HG02973 (cell line): ENCODE data around the gene CDK17.
A peak's percentile ranks its signal among the peaks of the same experiment; 100 is the strongest.
"Not testable (repeated sequence)": the region's sequence is repeated elsewhere in the genome, so short reads cannot be mapped to it uniquely, and the experiment has no call there.

Experiments
- ATAC-seq: cut with Tn5 transposase; IDR thresholded peaks from one replicate; pipeline ENCODE4 v1.9.1; 2021; ENCODE audit warnings: moderate library complexity; ENCODE audit not compliant: unreplicated experiment

Gene CDK17

DNA sequence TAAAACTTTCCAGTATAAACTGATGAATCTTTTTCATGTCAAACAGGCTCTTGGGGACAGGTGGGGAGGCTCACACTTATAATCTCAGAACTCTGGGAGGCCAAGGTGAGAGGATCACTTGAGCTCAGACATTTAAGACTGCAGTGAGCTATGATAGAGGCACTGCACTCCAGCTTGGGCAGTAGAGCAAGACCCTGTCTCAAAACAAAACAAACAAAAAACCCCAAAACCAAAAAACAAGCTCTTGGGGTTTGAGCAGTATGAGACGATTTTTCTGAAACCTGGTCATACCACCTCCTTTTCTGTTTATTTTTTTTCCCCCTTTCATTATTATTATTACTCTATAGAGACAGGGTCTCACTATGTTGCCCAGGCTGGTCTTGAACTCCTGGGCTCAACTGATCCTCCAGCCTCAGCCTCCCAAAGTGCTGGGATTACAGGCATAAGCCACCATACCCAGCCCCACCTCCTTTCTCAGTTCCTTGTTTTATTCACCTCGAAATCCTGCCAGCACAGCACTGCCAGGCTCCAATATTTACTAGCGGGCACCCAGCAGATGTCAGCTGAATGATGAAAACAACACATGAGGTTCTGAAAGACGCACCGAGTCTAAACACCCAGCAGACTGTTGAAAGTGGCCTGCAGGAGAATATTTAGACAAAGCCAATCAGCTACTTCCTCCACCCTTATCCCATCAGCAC lies 19.5 kb upstream of the CDK17 start:
- ATAC-seq: peak; percentile 76

DNA sequence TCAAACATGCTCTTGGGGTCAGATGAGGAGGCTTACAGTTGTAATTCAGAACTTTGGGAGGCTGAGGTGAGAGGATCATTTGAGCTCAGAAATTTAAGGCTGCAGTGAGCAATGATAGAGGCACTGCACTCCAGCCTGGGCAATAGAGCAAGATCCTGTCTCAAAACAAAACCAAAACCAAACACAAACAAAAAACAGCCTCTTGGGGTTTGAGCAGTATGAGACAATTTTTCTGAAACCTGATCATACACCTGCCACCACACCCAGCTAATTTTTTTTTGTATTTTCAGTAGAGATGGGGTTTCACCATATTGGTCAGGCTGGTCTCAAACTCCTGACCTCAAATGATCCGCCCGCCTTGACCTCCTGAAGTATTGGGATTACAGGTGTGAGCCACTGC lies 17.4 kb upstream of the CDK17 start:
- ATAC-seq: not testable (repeated sequence)

DNA sequence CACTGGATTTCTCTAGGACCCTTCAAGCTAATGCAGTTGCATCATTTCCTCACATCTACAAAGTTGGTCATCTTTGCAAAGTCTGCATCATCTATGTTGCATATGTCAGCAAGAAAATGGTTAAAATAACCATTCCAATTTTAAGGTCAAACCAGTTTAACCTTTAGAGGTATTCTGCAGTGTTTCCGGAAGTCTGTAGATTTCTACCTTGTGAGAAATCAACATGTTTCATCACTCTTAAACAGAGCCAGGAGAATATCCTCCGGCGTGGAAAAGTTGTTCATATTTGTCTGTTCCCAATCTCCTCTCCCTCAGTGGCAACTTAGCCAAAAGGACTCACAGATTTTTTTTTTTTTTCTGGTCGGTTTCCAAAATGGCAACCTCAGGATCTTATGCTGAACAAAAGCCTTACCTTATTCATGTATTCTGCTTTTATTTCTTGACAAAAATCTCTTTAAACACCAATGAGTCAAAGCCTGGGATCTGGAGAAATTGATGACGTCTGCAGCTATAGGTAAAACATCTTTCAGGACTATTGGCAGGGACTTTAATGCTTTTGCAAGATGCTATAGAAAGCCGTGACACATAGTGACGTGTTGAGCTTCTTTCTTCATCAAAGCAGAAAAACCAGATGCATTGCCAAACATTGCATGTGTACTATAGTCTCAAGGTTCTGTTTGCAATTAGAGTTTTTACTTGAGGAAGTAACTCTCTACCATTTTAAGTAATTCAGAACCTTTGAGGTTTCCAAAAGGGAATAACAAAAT lies 16.0 kb upstream of the CDK17 start:
- ATAC-seq: no peak

DNA sequence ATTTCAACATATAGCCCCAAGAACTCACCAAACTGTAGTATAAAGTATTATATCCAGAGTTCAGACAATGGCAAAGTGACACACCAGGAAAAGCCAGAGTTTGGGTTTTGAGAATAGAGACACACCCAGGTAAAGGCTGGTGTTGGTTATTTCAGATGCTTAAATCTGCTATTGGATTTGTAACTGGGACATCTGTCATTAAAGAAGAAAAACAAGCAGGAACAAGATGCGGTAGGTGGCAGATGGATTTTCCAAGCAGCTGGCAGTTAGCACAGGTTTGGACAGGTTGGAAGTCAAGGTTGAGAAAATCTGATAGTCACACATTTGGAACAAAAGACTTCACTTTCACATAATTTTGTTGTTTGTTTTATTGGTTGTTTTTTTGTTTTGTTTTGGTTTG lies 14.4 kb upstream of the CDK17 start:
- no peak for ATAC-seq

DNA sequence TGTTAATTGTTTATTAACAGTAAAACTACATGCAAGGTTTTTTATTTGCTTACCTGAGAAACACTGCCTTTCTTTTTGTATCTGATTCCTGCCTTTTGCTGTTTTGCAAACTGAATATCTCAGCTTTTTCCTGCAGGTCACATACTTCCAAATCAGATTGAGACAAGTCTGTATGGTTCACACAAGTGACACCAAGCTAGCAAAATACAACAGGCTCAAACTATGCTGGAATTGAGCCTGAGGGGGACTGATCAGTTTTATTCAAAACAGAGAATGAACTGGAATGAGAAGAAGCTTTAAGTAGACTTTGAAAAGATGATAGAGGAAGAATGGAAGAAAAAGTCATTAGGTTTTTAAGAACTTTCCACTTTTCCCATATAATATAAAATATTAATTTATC lies 12.2 kb upstream of the CDK17 start:
- no peak for ATAC-seq

DNA sequence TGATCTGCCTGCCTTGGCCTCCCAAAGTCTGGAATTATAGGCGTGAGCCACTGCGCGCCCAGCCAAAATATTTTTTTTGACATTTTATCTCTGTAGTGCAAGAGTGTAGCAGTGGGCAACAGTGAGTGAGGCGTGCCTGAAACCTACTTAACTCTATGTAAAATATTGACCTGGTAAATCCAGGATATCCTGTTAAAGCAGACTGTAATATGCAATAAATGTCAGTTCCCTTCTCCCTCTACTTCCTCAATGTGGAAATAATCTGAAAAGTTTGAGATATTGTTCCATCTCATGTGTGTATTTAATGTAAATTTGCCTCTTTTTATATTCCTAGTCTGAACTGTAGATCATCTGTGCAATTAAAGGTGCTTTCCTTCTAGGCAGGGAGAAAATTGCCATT lies 9.5 kb upstream of the CDK17 start:
- ATAC-seq: no peak

DNA sequence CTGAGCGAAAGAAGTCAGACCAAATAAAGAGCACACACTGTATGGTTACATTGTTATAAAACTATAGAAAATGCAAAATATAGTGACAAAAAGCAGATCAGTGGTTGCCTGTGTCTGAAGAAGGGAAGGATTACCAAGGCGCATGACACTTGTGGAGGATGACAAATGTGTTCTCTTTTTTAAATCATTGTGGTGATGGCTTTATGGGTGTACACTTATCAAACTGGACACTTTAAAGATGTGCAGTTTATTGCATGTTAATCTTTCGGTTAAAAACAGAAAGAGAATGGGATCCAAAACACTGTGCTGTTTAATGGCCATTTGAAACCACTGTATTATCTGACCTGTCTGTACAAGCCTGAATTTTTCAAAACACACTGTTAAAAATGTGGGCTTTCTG lies 8.8 kb upstream of the CDK17 start:
- ATAC-seq: no peak

DNA sequence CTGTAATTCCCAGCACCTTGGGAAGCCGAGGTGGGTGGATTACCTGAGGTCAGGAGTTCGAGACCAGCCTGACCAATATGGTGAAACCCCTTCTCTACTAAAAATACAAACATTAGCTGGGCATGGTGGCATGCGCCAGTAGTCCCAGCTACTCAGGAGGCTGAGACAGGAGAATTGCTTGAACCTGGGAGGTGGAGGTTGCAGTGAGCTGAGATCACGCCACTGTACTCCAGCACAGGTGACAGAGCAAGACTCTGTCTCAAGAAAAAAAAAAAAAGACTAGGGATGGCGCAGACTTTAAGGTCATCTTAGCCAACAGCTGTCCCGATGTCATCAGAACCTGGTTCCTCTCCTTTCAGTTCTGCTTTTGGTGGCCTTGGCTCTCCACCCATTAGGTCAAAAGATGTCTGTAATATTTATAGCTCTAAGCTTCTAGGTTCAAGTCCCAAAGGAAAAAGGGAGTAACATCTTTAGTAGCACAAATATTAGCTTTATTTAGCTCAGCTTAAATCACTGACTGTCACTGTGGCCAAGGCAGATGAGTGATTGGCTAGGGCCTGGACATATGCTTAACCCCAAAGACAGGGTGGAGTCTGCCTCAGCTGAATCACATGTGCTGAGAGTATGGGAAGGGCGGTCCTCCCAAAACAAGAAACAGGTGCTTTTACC lies 7.3 kb upstream of the CDK17 start:
- ATAC-seq: peak; percentile 93

DNA sequence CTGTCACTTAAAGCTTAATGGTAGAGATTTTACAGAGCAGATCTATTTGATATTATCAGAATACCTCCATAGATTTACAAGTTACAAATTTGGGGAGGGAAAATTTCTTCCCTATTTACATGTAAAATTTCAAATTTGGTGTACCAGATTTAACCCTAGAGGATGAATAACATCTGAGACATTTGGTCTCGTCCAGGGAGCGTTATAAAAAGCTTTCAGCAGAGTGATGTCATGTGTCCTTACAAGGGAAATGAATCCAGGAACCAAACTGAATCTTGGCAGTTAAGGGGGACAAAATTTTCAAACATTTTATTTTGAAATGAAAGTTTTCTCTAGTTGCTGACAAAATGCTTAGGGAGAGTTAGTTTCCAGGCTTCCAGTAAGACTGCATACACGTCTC lies 4.5 kb upstream of the CDK17 start:
- no peak for ATAC-seq

DNA sequence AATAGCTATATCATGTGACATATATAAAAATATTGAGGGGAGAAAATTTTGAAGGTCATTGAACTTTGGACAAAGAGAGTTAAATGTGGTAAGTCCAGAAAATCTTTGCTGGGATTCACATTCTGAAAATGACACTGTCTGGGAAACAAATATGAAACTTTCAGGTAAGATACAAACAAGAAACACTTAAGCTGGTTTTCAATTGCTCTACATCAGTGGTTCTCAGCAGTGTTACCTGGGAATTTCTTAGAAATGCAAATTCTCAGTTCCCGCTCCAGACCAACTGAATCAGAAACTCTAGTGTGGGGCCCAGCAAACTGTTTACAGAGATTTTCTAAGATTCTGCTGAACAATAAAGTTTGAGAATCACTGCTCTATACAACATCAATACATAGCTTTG lies 3.6 kb upstream of the CDK17 start:
- ATAC-seq: no peak

DNA sequence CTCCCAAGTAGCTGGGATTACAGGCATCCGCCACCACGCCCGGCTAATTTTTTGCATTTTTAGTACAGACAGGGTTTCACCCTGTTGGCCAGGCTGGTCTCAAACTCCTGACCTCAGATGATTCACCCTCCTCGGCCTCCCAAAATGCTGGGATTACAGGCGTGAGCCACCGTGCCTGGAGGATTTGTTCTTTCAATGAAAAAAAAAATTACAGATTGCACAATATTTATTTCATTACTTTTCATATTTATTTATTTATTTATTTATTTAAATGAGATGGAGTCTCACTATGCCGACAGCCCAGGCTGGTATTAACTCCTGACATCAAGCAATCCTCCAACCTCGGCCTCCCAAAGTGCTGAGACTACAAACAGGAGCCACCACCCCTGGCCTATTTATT lies 2.3 kb upstream of the CDK17 start:
- ATAC-seq: not testable (repeated sequence)

DNA sequence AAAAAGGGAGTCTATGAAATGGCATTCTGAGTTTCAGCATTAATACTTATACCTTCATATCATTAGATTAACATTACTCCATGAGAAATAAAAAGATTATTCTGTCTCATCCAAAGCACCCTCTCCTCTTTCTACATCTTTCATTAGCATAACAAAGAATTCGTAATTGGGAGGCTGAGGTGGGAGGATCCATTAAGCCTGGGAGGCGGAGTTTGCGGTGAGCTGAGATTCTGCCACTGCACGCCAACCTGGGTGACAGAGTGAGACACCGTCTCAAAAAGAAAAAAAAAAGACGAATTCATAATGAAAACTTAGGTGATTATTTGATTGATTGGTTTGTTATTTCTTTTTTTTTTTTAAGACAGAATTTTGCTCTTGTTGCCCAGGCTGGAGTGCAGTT lies 1.8 kb upstream of the CDK17 start:
- no peak for ATAC-seq

DNA sequence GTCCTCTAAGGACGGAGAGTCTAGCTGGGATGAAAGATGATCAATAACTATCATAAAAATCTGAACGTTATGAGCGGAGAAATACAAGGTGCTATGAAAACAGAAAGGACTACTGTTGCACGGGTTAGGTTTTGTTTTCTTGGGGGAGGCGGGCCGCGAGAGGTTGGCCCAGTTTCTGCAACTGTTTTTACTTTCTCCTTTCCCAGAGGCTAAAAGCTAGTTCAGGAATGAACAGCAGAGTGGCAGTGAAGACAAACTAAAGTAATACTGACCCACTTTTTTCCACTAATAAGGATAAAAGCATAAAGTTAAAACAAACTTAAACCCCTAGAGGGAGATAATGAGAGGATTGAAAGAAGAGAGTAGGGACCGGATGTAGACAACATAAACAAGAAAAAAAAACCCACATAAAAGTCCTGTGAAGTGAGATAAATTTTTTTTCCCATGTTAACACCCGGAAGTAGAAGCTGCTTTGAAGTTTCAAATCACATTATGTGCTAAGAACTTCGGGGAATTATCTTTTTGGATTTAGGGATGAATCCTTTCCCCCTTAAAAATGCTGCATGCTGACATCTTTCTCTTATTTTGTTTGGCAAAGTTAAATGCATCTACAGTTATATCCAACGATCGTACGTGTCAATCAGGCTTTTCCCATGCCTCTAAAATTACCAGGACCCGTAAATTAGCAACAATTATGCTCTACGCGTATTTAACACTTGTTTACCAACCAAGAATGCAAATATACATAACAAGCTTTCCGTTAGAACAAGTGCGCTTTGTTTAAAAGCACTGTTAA lies 1.0 kb upstream of the CDK17 start:
- ATAC-seq: peak; percentile 32

DNA sequence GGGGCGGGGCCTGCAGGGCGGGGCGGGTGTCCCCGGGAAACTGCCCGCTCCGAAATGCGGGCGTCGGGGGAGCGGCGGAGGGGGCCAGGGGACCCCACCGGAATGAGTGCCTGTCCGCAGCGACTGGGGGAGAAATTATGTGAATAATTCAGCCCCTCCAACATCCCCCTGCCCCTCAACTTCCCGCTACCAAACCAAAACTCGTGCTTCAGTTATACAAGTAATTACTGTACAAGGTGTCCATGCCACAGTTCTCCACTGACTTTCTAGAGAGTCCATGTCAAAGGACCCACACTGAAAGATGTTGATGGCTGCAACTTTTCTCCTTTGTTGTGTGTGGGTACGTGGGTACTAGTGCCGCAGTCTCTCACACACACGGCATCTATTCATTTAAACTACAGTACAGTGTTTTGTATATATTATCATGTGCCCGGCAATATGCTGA lies 414 bp upstream of the CDK17 start:
- ATAC-seq: peak; percentile 2

DNA sequence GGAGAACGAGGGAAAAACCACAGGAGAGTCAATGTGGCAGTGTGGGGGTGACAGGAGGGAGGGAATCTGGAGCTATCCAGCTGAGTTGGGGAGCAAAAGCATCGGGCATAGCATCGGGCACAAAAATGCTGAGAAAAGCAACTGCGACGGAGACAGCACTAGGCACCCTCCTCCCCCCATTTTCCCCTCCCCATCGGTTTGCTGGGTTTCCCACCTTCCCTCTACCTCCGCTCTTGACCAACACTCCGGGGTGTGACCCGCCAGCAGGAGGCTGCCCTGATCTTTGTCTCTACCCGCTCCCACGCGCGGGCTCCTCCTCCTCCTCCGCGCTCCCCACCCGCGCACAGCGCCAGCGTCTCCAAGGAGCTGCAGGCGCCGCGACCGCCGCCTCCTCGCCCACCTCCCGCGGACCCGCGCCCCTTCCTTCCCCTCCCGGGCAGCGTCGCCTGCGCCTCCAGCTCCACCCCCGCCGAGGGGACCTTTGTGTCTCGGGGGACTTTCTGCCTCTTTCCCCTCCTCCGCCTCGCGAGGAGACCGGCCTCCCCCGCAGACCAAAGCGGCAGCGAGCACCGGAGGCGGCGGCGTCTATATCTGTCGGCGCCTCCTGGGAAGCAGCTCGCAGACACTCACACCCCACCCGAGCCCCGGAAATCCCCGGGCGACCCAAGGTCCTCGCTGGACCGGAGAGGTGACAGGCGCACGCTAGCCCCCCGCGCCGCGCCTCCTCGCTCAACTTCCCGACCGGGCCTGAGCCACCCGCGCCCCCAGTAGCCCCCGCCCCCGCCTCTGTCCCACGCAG lies 920 bp downstream of the CDK17 start:
- peak; percentile 30 for ATAC-seq

DNA sequence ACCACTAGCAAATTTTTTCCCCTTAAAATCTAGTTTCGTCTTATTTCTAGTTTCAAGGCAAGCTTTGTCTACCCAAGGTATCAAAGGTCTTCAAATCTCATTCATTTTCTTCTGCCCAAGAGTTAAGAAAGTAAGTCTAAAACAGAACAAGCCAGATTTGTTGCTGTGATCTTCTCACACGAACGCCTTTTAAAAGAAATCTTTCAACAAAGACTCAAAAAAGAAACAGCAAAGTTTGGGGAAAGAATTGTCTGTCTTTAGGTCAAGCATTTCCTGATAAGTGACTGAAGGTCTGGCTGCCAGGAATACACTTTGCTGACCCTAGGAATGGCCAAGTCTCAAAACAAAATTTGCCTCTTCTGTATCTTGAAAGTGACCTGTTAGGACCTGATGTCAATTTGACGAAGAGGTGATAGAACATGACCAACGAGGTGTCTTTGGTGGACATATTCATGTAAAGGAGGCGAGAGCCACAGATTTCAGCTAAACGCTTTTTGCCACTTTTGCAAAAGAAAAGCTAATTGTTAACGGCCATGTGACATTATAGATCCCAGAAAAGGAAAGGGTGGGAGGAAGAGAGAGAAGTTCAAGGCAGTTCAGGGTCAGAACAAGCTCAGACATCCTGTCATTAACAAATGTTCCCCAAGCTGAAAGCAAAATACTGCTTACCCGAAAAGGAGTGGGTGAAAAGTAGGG lies 1.7 kb downstream of the CDK17 start:
- ATAC-seq: no peak

DNA sequence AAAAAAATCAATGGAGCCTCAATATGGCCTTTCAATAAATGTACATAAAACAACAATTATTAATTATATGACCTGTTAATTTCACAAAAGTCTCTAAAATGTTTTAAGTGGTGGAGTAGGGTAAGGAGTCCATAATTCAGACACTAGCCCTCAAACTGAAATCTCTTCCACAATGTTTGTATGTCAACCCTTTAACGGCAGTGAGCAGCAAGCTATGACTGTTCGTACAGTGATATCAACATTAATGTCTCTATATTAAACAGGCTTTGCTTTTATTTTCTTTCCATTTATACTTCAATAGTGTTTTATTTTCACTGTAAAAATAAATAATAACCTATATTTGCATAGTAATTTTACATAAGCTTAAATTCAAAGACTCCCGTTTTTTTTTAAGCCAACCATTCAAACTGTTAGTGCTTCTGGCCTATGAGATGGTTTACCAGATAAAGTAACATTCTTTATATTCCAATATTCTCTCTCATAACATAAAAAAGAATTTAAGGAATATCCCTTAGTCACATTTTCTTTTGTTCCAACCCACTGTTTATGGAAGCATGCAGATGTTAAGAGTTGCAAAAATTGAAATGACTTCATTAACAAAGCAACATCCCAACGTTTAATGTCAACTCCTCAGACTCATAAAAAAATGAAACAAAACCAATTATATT lies 2.3 kb downstream of the CDK17 start:
- no peak for ATAC-seq

DNA sequence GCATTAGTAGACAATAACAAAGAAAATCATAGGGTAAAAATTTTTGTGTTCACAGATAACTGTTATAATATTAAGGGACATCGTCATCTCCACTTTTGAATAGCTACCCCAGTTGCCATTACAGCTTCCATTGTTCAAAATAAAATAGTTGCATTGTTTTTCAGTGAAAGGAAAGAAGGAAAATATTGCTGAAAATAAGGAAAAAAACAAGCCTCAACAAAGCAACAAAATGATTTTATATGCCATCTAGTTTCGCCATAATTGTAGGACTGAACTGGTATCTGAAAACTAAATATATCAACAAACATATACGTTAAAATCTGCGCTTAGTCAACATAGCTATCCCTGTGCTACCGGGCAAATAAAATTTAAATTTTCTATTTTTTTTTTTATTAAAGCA lies 3.3 kb downstream of the CDK17 start:
- ATAC-seq: no peak

DNA sequence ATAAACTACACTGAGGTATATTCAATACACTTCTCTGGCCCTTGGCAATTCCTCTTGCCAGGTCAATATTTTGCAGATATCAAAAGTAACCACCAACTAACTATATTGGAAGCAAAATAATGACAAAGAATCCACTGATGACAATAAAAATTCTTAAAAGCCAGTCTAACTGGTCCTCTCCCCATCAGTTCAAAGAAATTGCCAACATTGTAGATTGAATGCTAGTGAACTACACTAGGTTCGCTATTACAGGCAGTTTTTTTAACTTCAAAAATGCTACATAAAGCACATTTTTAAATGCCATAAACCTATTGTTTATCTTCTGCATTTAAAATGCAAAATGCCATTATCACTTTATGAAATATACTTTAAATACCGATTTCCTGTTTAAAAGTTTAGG lies 4.0 kb downstream of the CDK17 start:
- ATAC-seq: no peak
